Stimulated activated CD8-positive, alpha-beta memory T cell treated with anti-CD3 and anti-CD28 coated beads, Interleukin-15, amount 100 ng/mL, for 1 hour (primary cell): ENCODE results near the gene GMCL1.
"Not testable (repeated sequence)": the region's sequence is repeated elsewhere in the genome, so short reads cannot be mapped to it uniquely, and the experiment has no call there.

ENCODE experiments used
- DNase-seq: peaks from one replicate; pipeline ENCODE4 v3.0.0-alpha.2; 2020; ENCODE audit warnings: low read depth

GMCL1 gene

DNA sequence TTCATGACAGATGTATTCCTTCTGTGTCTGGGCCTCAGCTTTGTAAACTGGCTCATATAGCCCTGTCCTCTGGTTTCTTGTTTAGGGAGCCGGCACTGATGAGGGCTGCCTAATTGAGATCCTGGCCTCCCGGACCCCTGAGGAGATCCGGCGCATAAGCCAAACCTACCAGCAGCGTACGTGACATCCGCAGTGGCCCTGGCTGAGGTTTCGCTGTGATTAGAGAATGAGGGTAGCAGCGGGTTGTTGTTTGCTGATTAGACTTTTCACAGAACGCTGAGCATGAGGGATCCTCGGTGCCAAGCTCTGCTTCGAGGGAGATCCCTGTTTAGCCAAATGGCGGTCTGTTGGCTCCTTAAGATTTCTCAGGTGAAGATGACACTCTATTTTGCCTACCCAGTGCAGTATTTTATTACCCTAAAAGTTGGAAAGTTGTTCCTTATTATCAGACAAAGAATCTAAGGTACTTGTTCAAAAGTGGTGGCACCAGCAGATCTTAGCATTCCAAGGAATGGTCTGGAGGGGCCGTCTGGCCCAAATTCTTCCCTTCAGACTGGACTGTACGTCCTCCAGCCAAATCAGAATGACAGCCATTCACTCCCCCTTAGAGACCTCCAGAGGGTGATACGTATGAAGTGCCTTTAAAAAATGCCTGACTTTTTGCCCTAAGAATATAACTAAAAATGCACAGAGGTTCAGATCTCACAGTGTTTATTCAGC lies 21.5 kb upstream of the GMCL1 start:
- no peak for DNase-seq

DNA sequence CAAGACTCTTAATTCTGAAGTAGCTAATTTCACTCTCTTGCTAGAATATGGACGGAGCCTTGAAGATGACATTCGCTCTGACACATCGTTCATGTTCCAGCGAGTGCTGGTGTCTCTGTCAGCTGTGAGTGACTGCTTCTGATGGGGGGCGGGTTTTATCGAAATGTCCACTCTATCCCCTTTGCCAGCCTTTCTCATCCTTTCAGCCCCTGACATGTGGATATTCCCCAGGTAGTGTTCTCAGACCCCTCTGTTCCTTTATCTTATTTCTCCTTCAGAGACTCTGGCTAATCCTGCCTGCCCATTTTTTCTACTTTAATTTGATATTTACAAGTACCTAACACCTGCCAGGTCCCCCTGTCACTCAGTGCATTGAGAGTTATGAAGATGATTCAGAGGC lies 18.9 kb upstream of the GMCL1 start:
- DNase-seq = no peak

DNA sequence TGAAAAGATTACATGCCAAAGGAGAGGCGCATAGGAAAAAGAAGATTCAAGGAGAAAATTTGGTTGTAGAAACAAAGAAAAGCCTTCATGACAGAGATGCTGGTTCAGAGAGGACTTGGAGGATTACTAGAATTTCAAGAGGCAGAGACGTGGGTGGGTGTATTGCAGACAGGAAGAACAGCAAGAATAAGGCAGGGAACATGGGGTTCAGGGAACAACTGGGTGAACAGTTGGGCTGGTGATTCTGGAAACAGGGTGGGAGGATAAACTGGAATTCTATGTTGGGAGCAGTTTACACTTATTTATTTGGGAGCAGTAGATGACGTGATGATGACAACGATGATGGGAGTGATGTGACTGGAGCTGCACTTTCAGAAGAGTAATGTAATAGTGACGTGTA lies 18.4 kb upstream of the GMCL1 start:
- DNase-seq = no peak

DNA sequence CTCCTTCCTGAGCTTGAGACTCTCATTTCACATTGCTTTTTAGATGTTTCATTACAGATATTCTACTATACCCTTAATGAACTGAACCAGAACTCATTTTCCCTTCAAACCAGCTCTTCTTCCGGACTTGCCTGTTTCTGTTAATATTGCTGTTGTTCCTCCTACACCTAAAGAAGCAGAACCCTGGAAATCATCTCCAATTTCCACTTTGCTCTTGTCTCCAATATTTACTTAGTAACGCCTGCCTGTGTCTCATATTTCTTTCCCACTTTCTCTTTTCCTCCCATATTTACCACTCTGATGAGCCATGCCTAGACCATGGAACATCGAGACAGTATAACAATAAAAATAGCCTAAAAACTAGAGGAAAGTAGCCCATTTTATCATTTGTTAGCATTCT lies 17.9 kb upstream of the GMCL1 start:
- no peak for DNase-seq

DNA sequence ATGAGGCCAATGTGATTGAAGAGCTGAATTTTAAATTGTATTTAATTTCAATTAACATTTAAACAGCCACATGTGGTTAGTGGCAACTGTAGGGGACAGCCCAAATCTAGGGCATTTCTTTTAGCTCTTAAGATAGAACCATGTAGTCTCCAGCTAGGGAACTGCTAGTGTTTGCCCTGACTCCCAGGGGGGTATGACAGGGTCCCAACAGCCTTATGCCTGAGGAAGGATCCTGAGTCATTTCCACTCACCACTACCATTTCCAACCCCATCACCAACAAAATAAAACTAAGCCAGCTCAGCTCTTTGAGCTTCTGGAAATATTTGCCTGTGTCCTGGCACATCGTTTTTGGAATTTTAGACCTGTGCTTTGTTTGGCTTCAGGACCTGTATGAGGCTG lies 13.7 kb upstream of the GMCL1 start:
- no peak for DNase-seq

DNA sequence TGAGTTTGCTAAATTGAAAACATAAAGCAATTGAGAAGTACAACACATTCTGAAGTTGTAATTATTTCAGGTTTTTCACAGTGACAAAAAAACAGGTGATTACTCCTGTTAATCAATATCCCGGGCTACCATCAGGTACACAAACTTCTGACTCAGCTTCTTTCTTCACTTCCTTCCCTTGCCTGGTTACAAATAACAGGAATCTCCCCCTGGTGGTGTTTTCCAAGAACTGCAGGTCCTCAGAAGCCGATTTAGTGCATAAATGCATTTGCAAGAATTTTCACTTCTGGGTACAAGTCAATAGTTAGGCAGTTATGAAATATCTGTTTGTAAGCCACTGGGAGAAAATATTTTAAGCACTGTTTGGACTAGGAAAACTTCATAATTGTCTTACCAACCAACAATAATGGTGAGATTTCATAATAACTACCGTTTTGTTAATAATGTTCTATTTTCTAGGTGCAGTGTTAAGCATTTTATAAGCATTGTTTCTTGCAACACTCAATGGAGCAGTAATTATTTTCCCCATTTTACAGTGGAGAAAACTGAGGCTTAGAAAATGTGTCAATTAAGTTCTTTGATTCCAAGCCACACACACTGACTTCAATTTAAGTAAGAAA lies 12.4 kb upstream of the GMCL1 start:
- peak; percentile 44 for DNase-seq

DNA sequence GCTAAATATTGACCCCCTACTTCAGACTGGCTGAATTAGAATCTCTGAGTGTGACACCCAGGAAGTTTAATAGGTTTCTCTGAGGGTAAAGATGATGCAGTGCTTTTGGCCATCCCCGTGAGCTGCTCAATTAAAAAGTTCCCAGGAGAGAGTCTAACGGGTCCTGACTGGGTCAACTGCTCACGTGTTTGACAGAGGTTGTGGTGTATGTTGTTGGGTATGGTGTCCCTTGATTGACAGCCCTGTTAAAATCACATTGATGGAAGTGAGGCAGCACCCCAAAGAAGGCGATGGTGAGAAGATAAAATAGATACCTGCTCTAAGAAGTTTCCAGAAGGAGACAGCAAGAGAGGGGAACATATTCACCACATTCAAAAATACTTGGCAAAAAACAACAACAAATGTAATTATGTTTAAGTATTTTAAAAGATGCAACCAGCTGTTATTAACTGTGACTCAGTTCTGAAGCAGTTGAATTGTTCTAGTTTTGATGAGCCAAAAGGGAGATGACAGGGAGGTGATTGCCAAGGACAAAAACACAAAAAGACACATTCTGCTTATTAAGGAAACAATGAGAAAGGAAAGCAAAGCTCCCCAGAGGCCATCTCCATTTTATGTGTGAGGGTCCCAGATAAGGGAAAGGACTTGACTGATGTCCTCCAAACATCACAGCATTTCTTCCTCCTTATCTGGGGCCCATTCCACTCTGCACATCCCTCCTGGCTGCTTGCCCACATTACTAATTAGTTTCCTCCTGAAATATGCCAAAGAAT lies 11.5 kb upstream of the GMCL1 start:
- no peak for DNase-seq

DNA sequence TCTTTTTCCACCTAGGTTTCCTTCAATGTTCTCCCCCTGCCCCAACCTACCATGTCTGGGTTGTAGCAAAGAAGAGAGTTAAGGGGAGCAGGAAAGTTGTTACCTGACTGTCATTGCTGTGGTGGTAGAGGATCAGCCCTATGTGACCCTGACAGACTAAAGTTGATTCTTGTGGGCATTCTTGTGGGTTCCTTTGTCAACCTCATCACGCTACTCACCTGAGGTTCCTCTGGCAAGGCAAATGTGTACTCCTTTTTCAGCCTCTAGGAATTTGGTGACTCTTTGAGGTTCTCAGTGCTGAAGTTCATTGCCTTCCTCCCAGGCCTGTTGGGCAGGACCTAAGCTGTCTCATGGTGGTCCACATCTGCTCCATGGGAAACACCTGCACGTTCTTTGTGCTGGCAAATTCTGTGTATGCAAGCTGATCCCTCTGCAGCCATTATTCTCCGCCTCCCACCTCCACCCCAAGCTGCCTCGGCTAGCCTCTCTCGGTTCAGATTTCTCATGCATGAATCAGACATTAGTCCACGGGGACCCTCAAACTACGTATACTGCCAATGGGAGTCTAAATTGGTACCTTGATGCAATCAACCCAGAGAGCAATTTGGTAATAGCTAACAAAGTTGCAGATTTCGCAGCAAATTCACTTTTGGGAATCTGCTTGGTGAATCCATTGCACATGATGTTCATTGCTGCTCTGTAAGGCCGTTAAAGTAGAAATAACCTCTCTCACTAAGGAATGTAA lies 1.5 kb upstream of the GMCL1 start:
- no peak for DNase-seq

DNA sequence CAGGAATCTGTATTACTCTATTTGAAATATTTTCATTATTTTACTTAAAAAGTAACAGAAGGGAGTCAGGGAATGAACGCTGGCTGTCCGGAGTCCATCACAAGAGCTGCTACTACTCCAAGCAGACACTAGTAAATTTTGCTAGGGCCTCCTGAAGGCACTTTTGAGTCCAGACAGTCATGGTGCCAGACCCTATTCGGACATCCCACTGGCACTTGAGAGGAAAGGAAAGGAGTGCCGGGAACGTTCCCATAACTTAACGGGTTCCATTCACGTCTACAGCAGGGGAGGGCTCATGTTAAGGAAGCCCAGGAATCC lies 563 bp upstream of the GMCL1 start:
- DNase-seq = no peak

DNA sequence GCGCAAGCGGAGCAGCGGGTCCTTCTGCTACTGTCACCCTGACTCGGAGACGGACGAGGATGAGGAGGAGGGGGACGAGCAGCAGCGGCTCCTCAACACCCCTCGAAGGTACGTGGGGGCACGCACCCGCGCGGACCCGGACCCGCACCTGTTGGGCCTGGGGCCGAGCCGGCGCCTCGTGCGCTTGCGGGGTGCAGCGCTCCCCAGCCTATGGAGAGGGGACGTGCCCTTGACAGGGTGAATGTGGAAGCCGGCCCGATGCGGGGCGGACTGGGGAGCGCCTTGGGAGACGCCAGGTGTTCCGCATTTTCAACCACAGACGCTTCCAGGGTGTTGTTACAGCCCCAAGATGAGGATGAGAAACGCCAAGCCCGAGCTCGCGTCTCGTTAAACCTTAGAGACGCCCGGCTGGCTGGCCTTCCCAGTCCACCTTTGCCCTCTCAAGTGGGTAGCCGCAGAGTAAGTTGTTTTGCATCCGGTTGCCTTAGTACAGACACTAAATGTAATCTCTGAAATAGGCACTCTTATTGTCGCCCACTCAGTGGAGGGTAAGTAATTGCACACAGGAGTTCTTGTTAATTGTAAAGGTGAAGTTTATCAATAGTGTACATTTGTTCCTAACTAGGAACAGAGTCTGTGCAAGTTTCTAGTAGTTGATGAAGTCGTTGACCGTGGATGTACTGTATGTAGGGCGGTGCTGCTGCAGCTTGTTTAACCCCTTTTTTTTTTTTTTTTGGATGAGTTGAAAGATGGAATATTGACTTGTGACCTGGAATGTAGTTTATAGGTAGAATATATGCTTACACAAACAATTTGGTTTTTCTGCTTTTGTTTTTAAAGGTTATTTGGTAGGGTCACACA lies 815 bp downstream of the GMCL1 start:
- DNase-seq = peak; percentile 8

DNA sequence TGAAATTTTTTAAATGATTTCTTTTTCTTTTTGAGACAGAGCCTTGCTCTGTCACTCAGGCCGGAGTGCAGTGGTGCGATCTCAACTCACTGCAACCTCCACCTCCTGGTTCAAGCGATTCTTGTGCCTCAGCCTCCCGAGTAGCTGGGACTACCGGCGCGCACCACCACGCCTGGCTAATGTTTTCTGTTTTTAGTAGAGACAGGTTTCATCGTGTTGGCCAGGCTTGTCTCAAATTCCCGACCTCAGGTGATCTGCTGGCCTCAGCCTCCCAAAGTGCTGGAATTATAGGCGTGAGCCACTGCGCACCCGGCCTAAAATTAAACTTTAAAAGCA lies 1.4 kb downstream of the GMCL1 start:
- DNase-seq = not testable (repeated sequence)

DNA sequence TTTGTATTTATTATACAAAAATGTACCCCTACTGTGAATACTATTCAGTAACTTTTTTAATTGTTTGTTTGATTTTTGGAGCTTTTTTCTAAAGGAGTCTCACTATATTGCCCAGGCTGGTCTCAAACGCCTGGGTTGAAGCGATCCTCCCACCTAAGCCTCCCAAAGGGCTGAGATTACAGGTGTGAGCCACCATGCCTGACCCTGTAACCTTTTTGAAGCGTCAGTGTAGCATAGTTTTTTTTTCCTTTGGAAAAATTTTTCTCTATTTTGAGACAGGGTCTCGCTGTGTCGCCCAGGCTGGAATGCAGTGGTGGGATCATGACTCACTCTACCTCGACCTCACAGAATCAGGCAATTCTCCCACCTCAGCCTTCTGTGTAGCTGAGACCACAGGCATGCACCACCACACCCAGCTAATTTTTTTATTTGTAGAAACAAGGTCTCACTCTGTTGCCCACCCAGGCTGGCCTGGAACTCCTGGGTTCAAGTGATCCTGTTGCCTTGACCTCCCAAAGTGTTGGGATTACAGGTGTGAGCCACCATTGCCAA lies 2.0 kb downstream of the GMCL1 start:
- no peak for DNase-seq

DNA sequence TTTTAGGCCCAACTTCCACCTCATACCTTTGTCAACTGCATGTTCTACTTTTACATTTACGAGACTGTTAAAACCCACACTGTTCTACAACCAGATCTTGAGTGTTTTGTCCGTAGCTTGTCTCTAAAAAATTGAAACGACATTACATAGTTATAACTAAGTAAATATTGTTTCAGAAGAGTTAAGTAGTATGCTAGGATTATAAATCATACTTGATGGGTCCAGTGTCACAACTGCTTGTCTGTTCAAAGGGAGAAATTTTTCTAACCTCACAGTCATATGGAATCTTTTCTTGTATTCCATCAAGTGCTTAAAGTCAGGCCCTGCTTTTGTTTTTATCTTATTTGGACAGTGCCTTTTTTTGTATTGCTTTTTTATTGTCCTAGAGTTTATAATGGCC lies 4.3 kb downstream of the GMCL1 start:
- DNase-seq = no peak

DNA sequence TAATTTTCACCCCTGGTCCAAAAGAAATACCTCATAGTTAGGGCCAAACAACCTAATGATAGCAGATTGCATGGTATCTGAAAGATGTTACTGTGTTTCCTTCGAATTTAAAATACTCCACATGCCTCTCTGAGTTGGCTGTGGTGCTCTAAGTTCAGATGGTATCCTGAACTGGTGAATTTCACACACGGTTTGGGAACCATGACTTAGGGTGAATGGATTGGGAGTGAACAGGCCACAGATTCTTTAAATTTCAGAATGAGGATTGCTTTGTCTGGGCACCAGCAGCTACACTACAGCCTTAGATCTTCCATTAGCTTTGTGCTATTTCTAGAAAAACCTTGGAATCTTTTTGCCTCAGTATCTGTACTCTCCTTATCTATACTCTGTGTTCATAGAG lies 6.2 kb downstream of the GMCL1 start:
- no peak for DNase-seq

DNA sequence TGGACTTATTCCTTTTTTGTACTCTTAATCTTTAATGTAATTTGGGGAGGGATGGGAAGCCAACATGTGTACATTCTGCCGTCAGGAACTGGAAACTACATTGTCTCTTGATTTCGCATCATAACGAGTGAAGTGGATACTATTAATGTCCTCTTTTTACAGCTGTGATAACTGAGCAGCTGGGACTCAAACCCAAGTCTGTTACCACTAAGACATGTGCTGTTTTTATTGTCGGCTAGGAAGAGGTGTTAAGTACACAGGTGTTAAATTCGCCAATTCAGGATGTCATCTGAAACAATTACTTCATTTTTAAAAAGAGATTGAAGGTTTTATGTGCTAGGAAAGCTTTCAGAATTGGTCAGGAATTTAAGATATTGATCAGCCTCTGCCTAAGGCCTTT lies 6.9 kb downstream of the GMCL1 start:
- no peak for DNase-seq

DNA sequence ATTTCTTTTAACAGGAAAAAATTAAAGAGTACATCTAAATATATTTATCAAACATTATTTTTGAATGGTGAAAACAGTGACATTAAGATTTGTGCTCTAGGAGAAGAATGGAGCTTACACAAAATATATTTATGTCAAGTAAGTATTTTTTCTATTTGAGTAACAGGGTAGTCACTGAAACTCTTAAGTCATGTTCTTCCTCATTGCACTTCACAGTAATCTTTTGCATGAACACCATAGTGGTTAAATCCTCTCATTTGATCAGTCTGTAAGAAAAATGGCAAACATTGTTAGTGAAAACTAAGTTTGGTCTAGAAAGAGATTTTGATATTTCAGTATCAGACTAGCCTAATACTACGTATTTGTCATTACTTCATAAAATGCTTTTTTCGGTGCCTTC lies 8.1 kb downstream of the GMCL1 start:
- DNase-seq = no peak

DNA sequence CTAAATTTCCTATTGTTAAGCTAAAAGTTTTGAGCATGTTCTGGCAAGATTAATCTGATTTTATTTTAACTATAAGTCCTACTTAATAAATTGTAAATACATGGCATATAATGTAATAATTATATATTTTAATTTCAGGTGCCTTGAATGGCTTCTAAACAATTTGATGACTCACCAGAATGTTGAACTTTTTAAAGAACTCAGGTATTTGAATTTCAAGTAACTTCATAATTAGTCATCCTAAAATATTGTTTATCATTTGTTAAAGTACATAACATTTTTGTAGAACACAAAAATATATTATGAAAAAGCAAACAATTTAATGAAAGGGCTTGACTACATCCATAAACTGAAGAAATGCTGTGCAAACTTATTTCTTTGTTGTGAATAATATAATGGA lies 14.5 kb downstream of the GMCL1 start:
- DNase-seq = no peak

DNA sequence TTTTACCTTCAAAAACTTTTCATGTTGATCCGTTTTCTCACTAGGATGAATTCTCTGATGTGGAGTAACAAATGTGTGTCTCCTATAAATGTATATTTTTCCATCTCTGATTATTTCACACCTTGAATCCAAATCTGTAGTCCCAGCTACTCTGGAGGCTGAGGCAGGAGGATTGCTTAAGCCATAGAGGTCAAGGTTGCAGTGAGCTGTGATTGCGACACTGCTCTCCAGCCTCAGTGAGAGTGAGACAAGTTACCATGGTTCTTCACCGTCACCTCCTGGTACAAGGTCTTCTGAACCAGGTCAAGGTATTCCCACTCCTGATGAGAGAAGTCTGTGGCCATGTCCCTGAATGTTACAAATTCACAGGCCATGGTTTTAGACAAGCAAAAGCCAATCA lies 15.1 kb downstream of the GMCL1 start:
- no peak for DNase-seq

DNA sequence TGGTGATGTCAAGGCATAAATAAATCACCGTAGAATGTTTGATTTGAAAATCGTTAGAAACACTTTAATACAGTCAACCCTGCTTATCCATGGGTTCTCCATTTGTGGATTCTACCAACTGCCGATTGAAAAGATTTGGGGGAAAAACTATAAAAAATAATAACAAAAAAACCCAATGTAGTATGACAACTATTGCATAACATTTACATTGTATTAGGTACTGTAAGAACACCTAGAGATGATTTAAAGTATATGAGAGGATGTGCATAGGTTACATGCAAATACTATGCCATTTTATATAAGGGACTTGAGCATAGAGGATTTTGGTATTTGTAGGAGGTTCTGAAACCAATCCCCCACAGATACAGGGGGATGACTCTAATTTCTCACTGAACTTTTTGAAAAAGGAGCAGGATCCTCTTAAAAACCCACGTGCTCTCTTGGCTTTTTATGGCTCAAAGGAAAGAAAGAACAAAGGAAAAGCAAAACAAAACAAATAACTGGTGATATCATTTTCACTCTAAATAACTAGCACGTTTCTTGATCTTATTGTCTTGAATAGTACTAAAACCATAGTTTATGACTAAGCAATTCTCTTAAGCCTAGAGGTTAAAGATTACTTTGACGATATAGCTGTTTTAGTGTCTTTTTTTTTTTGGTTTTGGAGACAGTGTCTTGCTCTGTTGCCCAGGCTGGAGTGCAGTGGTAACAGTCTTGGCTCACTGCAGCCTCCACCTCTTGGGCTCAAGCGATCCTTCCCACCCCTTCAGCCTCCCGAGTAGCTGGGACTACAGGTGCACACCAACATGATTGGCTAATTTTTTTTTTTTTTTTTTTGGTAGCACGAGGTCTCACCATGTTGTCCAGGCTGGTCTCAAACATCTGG lies 17.0 kb downstream of the GMCL1 start:
- no peak for DNase-seq

DNA sequence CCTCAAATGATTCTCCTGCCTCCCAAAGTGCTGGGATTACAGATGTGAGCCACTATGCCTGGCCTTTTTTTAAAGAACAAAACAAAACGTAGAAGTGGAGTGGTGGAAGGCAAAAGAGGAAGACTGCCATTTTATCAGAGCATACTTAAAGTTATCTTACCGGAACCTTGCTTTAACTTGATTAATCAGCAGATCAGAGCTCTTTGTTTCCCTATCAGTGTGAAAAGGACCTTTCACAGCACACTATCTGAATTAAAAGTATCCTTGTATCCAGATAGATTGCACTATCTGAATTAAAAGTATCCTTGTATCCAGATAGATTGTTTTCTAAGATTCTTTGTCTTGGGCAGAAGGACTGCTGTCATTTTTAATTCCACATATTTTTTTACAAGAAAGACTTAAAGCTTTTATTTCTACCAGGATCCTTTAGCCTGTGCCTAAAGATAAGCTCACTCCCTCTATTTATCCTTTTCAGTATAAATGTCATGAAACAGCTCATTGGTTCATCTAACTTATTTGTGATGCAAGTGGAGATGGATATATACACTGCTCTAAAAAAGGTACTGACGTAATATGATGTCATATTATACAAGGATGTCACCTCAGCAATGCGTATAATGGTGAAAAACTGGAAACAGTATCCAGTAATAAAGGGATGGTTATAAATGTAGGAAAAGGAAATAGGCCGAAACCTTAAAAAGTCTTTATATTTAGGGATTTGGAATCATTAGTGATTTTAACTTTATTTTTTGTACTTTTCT lies 17.8 kb downstream of the GMCL1 start:
- no peak for DNase-seq
